HEK293 (cell line): ENCODE measurements around the gene CHCHD5.
A peak's percentile ranks its signal among the peaks of the same experiment; 100 is the strongest.

Experiments used
- GLI4 ChIP-seq: fragments of 450-650 bp; formaldehyde crosslinking; IDR thresholded peaks from 2 replicates; pipeline ENCODE4 v1.5.1; 2016; ENCODE audit warnings: missing biosample characterization, missing genetic modification characterization
- PRDM1 ChIP-seq: fragments of 450-650 bp; formaldehyde crosslinking; IDR thresholded peaks from 2 replicates; pipeline ENCODE4; 2016; ENCODE audit warnings: missing biosample characterization, missing genetic modification characterization
- SCRT2 ChIP-seq: fragments of 450-650 bp; formaldehyde crosslinking; IDR thresholded peaks from 2 replicates; pipeline ENCODE4 v1.5.1; 2016; ENCODE audit warnings: missing biosample characterization, missing genetic modification characterization
- SETDB1 ChIP-seq: IDR thresholded peaks from one replicate; pipeline ENCODE4 v1.6.1; 2017; ENCODE audit warnings: mild to moderate bottlenecking, low read length, moderate library complexity, mixed read lengths; ENCODE audit not compliant: insufficient read length
- ZBTB17 ChIP-seq: fragments of 450-650 bp; formaldehyde crosslinking; IDR thresholded peaks from 2 replicates; pipeline ENCODE4 v1.5.1; 2016; ENCODE audit warnings: missing biosample characterization, missing genetic modification characterization
- ZBTB20 ChIP-seq: fragments of 450-650 bp; formaldehyde crosslinking; IDR thresholded peaks from 2 replicates; pipeline ENCODE4 v1.5.1; 2016; ENCODE audit warnings: missing biosample characterization, missing genetic modification characterization
- ZFP69B ChIP-seq: fragments of 450-650 bp; formaldehyde crosslinking; IDR thresholded peaks from 2 replicates; pipeline ENCODE4 v1.5.1; 2016; ENCODE audit warnings: missing biosample characterization, missing genetic modification characterization
- ZNF121 ChIP-seq: fragments of 450-650 bp; formaldehyde crosslinking; IDR thresholded peaks from 2 replicates; pipeline ENCODE4 v1.5.1; 2016; ENCODE audit warnings: missing biosample characterization, missing genetic modification characterization
- ZNF274 ChIP-seq, 2 experiments: fragments of 200-500 bp in 1 of 2; fragments of 450-650 bp in 1 of 2; sonication (Bioruptor generic) in 1 of 2; formaldehyde crosslinking in 1 of 2; IDR thresholded peaks; 2 replicates each; pipeline versions ENCODE4 v1.5.1 to v1.6.1; 2014 to 2016; ENCODE audit warnings: borderline replicate concordance in 1 of 2, inconsistent platforms in 1 of 2, low read length in 1 of 2, missing biosample characterization in 1 of 2, missing genetic modification characterization in 1 of 2
- ZNF37A ChIP-seq: fragments of 450-650 bp; IDR thresholded peaks from 2 replicates; pipeline ENCODE4 v1.5.1; 2018; ENCODE audit warnings: missing biosample characterization, missing genetic modification characterization
- ZNF521 ChIP-seq: fragments of 450-650 bp; formaldehyde crosslinking; IDR thresholded peaks from 2 replicates; pipeline ENCODE4 v1.5.1; 2017; ENCODE audit warnings: missing biosample characterization, mild to moderate bottlenecking, missing genetic modification characterization
- ZNF610 ChIP-seq: fragments of 450-650 bp; formaldehyde crosslinking; IDR thresholded peaks from 2 replicates; pipeline ENCODE4 v1.5.1; 2016; ENCODE audit warnings: missing biosample characterization, missing genetic modification characterization, borderline replicate concordance
- ZNF664 ChIP-seq: fragments of 450-650 bp; formaldehyde crosslinking; IDR thresholded peaks from 2 replicates; pipeline ENCODE4 v1.5.1; 2016; ENCODE audit warnings: missing biosample characterization, missing genetic modification characterization
- ZNF792 ChIP-seq: fragments of 450-650 bp; formaldehyde crosslinking; IDR thresholded peaks from 2 replicates; pipeline ENCODE4 v1.5.1; 2016; ENCODE audit warnings: missing biosample characterization, missing genetic modification characterization
- TF ChIP-seq, protein P1 (sequence below): fragments of 450-650 bp; formaldehyde crosslinking; IDR thresholded peaks from 2 replicates; pipeline ENCODE4 v1.5.1; 2016; ENCODE audit warnings: missing biosample characterization, missing genetic modification characterization, borderline replicate concordance
- TF ChIP-seq, protein P2 (sequence below): IDR thresholded peaks from 2 replicates; pipeline ENCODE4 v1.6.1; 2011; ENCODE audit warnings: mild to moderate bottlenecking, low read depth, low read length, borderline replicate concordance
- TF ChIP-seq, protein P3 (sequence below): fragments of 450-650 bp; formaldehyde crosslinking; IDR thresholded peaks from 2 replicates; pipeline ENCODE4 v1.5.1; 2016; ENCODE audit warnings: missing biosample characterization, missing genetic modification characterization, low read depth
- TF ChIP-seq, protein P4 (sequence below): fragments of 450-650 bp; formaldehyde crosslinking; IDR thresholded peaks from 2 replicates; pipeline ENCODE4 v1.5.1; 2017; ENCODE audit warnings: missing biosample characterization, missing genetic modification characterization
- TF ChIP-seq, protein P5 (sequence below): fragments of 450-650 bp; formaldehyde crosslinking; IDR thresholded peaks from 2 replicates; pipeline ENCODE4 v1.5.1; 2016; ENCODE audit warnings: missing biosample characterization, missing genetic modification characterization, borderline replicate concordance
- TF ChIP-seq, protein P6 (sequence below): fragments of 450-650 bp; formaldehyde crosslinking; IDR thresholded peaks from 2 replicates; pipeline ENCODE4; 2016; ENCODE audit warnings: missing biosample characterization, missing genetic modification characterization
- TF ChIP-seq, protein P7 (sequence below): fragments of 450-650 bp; formaldehyde crosslinking; IDR thresholded peaks from 2 replicates; pipeline ENCODE4 v1.5.1; 2016; ENCODE audit warnings: missing biosample characterization, missing genetic modification characterization
- TF ChIP-seq, protein P8 (sequence below): sonication (generic); formaldehyde crosslinking; IDR thresholded peaks from 2 replicates; pipeline ENCODE4 v1.8.1; 2022; ENCODE audit warnings: mild to moderate bottlenecking, moderate library complexity, missing genetic modification reagents

The CHCHD5 gene

DNA sequence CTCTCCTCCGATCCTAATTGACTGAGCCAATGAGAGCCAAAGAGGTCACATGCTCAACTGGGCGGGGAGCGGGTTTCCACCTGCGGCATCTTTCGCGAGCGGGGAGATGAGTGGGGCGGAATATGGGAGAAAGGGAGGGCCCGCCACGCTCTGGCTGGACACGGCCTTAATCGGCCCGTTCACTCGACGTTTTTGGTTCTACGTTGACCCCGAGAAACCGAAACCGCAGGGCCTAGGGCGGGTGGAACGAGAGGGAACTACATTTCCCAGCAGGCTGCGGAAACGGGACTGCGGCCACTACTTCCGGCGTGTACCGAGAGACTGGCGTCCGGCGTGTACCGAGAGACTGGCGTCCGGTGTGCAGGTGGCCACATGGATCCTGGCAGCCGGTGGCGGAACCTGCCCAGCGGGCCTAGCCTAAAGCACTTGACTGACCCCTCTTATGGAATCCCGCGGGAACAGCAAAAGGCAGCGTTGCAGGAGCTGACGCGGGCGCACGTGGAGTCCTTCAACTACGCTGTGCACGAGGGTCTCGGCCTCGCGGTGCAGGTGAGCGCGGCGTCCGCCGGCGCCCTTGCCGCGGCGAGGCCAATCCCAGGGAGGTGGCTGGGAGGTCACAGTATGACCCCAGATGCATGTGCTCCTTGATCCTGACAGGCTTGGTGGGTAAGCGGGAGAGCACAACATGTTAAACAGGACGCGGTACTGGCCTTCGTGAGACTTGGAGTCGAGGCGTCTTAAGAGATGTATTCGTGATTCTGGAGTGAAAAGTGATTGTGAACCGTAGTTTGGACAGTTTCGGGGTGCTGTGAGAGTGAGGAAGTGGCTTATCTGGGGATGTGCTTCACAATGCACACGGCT is 42.1 kb upstream of the CHCHD5 start, which contains the start of gene POLR1B (continued):
- TF ChIP-seq, protein P1, sequence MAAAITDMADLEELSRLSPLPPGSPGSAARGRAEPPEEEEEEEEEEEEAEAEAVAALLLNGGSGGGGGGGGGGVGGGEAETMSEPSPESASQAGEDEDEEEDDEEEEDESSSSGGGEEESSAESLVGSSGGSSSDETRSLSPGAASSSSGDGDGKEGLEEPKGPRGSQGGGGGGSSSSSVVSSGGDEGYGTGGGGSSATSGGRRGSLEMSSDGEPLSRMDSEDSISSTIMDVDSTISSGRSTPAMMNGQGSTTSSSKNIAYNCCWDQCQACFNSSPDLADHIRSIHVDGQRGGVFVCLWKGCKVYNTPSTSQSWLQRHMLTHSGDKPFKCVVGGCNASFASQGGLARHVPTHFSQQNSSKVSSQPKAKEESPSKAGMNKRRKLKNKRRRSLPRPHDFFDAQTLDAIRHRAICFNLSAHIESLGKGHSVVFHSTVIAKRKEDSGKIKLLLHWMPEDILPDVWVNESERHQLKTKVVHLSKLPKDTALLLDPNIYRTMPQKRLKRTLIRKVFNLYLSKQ (tag by site-specific recombination), result no peak
- TF ChIP-seq, protein P2, sequence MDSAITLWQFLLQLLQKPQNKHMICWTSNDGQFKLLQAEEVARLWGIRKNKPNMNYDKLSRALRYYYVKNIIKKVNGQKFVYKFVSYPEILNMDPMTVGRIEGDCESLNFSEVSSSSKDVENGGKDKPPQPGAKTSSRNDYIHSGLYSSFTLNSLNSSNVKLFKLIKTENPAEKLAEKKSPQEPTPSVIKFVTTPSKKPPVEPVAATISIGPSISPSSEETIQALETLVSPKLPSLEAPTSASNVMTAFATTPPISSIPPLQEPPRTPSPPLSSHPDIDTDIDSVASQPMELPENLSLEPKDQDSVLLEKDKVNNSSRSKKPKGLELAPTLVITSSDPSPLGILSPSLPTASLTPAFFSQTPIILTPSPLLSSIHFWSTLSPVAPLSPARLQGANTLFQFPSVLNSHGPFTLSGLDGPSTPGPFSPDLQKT, result no peak
- no peak for TF ChIP-seq PRDM1 (tag by site-specific recombination)
- TF ChIP-seq ZNF121 (tag by site-specific recombination), result no peak
- no peak for TF ChIP-seq ZNF610 (tag by site-specific recombination)
- TF ChIP-seq, protein P3, sequence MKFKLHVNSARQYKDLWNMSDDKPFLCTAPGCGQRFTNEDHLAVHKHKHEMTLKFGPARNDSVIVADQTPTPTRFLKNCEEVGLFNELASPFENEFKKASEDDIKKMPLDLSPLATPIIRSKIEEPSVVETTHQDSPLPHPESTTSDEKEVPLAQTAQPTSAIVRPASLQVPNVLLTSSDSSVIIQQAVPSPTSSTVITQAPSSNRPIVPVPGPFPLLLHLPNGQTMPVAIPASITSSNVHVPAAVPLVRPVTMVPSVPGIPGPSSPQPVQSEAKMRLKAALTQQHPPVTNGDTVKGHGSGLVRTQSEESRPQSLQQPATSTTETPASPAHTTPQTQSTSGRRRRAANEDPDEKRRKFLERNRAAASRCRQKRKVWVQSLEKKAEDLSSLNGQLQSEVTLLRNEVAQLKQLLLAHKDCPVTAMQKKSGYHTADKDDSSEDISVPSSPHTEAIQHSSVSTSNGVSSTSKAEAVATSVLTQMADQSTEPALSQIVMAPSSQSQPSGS (tag by site-specific recombination), result no peak
- TF ChIP-seq, protein P4, sequence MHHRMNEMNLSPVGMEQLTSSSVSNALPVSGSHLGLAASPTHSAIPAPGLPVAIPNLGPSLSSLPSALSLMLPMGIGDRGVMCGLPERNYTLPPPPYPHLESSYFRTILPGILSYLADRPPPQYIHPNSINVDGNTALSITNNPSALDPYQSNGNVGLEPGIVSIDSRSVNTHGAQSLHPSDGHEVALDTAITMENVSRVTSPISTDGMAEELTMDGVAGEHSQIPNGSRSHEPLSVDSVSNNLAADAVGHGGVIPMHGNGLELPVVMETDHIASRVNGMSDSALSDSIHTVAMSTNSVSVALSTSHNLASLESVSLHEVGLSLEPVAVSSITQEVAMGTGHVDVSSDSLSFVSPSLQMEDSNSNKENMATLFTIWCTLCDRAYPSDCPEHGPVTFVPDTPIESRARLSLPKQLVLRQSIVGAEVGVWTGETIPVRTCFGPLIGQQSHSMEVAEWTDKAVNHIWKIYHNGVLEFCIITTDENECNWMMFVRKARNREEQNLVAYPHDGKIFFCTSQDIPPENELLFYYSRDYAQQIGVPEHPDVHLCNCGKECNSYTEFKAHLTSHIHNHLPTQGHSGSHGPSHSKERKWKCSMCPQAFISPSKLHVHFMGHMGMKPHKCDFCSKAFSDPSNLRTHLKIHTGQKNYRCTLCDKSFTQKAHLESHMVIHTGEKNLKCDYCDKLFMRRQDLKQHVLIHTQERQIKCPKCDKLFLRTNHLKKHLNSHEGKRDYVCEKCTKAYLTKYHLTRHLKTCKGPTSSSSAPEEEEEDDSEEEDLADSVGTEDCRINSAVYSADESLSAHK, result no peak; the same call in 1 of the 2 replicates
- peak; percentile 4; the same call in 1 of the 2 replicates for TF ChIP-seq ZNF664 (tag by site-specific recombination)
- TF ChIP-seq, protein P5, sequence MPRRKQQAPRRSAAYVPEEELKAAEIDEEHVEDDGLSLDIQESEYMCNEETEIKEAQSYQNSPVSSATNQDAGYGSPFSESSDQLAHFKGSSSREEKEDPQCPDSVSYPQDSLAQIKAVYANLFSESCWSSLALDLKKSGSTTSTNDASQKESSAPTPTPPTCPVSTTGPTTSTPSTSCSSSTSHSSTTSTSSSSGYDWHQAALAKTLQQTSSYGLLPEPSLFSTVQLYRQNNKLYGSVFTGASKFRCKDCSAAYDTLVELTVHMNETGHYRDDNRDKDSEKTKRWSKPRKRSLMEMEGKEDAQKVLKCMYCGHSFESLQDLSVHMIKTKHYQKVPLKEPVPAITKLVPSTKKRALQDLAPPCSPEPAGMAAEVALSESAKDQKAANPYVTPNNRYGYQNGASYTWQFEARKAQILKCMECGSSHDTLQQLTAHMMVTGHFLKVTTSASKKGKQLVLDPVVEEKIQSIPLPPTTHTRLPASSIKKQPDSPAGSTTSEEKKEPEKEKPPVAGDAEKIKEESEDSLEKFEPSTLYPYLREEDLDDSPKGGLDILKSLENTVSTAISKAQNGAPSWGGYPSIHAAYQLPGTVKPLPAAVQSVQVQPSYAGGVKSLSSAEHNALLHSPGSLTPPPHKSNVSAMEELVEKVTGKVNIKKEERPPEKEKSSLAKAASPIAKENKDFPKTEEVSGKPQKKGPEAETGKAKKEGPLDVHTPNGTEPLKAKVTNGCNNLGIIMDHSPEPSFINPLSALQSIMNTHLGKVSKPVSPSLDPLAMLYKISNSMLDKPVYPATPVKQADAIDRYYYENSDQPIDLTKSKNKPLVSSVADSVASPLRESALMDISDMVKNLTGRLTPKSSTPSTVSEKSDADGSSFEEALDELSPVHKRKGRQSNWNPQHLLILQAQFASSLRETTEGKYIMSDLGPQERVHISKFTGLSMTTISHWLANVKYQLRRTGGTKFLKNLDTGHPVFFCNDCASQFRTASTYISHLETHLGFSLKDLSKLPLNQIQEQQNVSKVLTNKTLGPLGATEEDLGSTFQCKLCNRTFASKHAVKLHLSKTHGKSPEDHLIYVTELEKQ, result no peak
- no peak for TF ChIP-seq ZNF521 (tag by site-specific recombination)
- peak; percentile 92 for TF ChIP-seq ZBTB17
- TF ChIP-seq, protein P6, sequence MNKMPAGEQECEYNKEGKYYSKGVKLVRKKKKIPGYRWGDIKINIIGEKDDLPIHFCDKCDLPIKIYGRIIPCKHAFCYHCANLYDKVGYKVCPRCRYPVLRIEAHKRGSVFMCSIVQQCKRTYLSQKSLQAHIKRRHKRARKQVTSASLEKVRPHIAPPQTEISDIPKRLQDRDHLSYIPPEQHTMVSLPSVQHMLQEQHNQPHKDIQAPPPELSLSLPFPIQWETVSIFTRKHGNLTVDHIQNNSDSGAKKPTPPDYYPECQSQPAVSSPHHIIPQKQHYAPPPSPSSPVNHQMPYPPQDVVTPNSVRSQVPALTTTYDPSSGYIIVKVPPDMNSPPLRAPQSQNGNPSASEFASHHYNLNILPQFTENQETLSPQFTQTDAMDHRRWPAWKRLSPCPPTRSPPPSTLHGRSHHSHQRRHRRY (tag by site-specific recombination), result no peak
- TF ChIP-seq, protein P7, sequence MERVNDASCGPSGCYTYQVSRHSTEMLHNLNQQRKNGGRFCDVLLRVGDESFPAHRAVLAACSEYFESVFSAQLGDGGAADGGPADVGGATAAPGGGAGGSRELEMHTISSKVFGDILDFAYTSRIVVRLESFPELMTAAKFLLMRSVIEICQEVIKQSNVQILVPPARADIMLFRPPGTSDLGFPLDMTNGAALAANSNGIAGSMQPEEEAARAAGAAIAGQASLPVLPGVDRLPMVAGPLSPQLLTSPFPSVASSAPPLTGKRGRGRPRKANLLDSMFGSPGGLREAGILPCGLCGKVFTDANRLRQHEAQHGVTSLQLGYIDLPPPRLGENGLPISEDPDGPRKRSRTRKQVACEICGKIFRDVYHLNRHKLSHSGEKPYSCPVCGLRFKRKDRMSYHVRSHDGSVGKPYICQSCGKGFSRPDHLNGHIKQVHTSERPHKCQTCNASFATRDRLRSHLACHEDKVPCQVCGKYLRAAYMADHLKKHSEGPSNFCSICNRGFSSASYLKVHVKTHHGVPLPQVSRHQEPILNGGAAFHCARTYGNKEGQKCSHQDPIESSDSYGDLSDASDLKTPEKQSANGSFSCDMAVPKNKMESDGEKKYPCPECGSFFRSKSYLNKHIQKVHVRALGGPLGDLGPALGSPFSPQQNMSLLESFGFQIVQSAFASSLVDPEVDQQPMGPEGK, result peak; percentile 49; the same call in 1 of the 2 replicates
- TF ChIP-seq, protein P8, sequence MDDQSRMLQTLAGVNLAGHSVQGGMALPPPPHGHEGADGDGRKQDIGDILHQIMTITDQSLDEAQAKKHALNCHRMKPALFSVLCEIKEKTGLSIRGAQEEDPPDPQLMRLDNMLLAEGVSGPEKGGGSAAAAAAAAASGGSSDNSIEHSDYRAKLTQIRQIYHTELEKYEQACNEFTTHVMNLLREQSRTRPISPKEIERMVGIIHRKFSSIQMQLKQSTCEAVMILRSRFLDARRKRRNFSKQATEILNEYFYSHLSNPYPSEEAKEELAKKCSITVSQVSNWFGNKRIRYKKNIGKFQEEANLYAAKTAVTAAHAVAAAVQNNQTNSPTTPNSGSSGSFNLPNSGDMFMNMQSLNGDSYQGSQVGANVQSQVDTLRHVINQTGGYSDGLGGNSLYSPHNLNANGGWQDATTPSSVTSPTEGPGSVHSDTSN (CRISPR knock-in tag), result peak; percentile 62
- no peak for TF ChIP-seq ZNF792 (tag by site-specific recombination)
- peak; percentile 43 for TF ChIP-seq SETDB1
- TF ChIP-seq ZNF274 (IDR thresholded peaks at IDR 0.05; ENCODE audit: low read length), result no peak
- no peak for TF ChIP-seq ZNF274 (tag by site-specific recombination; IDR thresholded peaks at IDR 0.05; ENCODE audit: borderline replicate concordance)
- peak; percentile 61; the same call in 1 of the 2 replicates for TF ChIP-seq ZBTB20 (tag by site-specific recombination)
- TF ChIP-seq GLI4 (tag by site-specific recombination), result no peak
- TF ChIP-seq SCRT2, result peak; percentile 99
- TF ChIP-seq ZFP69B (tag by site-specific recombination), result no peak
- no peak for TF ChIP-seq ZNF37A
